HEK293 (cell line): Measurements from ENCODE around the gene GEMIN5.

Source experiments
- CTCF ChIA-PET: fragments of 350-600 bp; formaldehyde crosslinking; extraction: SDS; loops from one replicate; lab custom pipeline; 2021; ENCODE audit warnings: antibody characterized with exemption; lab: Yijun Ruan, JAX
- POLR2A ChIA-PET: fragments of 300-600 bp; formaldehyde crosslinking; extraction: SDS; loops from one replicate; lab custom pipeline; 2020; ENCODE audit warnings: antibody characterized with exemption, inconsistent platforms; lab: Yijun Ruan, JAX
- H3K27ac ChIP-seq: fragments of 200-500 bp; sonication (Bioruptor generic); 2 replicates; pipeline ENCODE4 v1.5.1; 2014; ENCODE audit warnings: low read depth, low read length, control low read depth, inconsistent platforms; ENCODE audit errors: extremely low read depth
- H3K36me3 ChIP-seq, 2 experiments: fragments of 200-500 bp in 1 of 2; sonication (Bioruptor generic) in 1 of 2; 1 replicate in 1 of 2; 2 replicates in 1 of 2; pipeline ENCODE4 v1.5.1; 2014 to 2017; ENCODE audit warnings: inconsistent platforms in 2 of 2, low read length in 2 of 2; ENCODE audit not compliant: control insufficient read depth in 2 of 2, insufficient read depth in 1 of 2
- H3K4me1 ChIP-seq: fragments of 200-500 bp; sonication (Bioruptor generic); 2 replicates; pipeline ENCODE4 v1.5.1; 2014; ENCODE audit warnings: mild to moderate bottlenecking, low read length, inconsistent platforms; ENCODE audit not compliant: control insufficient read depth, insufficient read depth
- H3K4me3 ChIP-seq: 2 replicates; pipeline ENCODE4 v1.5.1; 2011; ENCODE audit warnings: low read depth, mild to moderate bottlenecking, control low read depth, low read length, moderate library complexity
- H3K9me3 ChIP-seq: fragments of 200-500 bp; sonication (Bioruptor generic); 2 replicates; pipeline ENCODE4 v1.5.1; 2014; ENCODE audit warnings: low read depth, low read length, inconsistent platforms; ENCODE audit not compliant: control insufficient read depth, insufficient read depth
- KLF7 ChIP-seq: fragments of 450-650 bp; formaldehyde crosslinking; IDR thresholded peaks from 2 replicates; pipeline ENCODE4 v1.5.1; 2016; ENCODE audit warnings: missing biosample characterization, missing genetic modification characterization, borderline replicate concordance
- SCRT2 ChIP-seq: fragments of 450-650 bp; formaldehyde crosslinking; IDR thresholded peaks from 2 replicates; pipeline ENCODE4 v1.5.1; 2016; ENCODE audit warnings: missing biosample characterization, missing genetic modification characterization
- SP2 ChIP-seq: fragments of 450-650 bp; formaldehyde crosslinking; IDR thresholded peaks from 2 replicates; pipeline ENCODE4 v1.5.1; 2016; ENCODE audit warnings: missing biosample characterization, missing genetic modification characterization
- ZBTB11 ChIP-seq: fragments of 450-650 bp; formaldehyde crosslinking; conservative IDR thresholded peaks from 2 replicates; pipeline ENCODE4 v1.5.1; 2016; ENCODE audit warnings: low read depth, missing biosample characterization, missing genetic modification characterization
- ZBTB17 ChIP-seq: fragments of 450-650 bp; formaldehyde crosslinking; IDR thresholded peaks from 2 replicates; pipeline ENCODE4 v1.5.1; 2016; ENCODE audit warnings: missing biosample characterization, missing genetic modification characterization
- ZBTB8A ChIP-seq: fragments of 450-650 bp; formaldehyde crosslinking; IDR thresholded peaks from 2 replicates; pipeline ENCODE4 v1.5.1; 2016; ENCODE audit warnings: missing biosample characterization, missing genetic modification characterization
- ZFP37 ChIP-seq: fragments of 450-650 bp; formaldehyde crosslinking; IDR thresholded peaks from 2 replicates; pipeline ENCODE4 v1.5.1; 2016; ENCODE audit warnings: missing biosample characterization, missing genetic modification characterization
- ZFP69B ChIP-seq: fragments of 450-650 bp; formaldehyde crosslinking; IDR thresholded peaks from 2 replicates; pipeline ENCODE4 v1.5.1; 2016; ENCODE audit warnings: missing biosample characterization, missing genetic modification characterization
- ZNF175 ChIP-seq: fragments of 450-650 bp; formaldehyde crosslinking; IDR thresholded peaks from 2 replicates; pipeline ENCODE4 v1.5.1; 2016; ENCODE audit warnings: missing biosample characterization, missing genetic modification characterization
- ZNF24 ChIP-seq: fragments of 450-650 bp; formaldehyde crosslinking; IDR thresholded peaks from 2 replicates; pipeline ENCODE4 v1.5.1; 2016; ENCODE audit warnings: missing biosample characterization, missing genetic modification characterization
- ZNF335 ChIP-seq: fragments of 450-650 bp; formaldehyde crosslinking; conservative IDR thresholded peaks from 2 replicates; pipeline ENCODE4 v1.5.1; 2016; ENCODE audit warnings: missing biosample characterization, missing genetic modification characterization
- ZNF362 ChIP-seq: fragments of 450-650 bp; formaldehyde crosslinking; IDR thresholded peaks from 2 replicates; pipeline ENCODE4 v1.5.1; 2016; ENCODE audit warnings: missing biosample characterization, missing genetic modification characterization
- ZNF449 ChIP-seq: fragments of 450-650 bp; formaldehyde crosslinking; IDR thresholded peaks from 2 replicates; pipeline ENCODE4 v1.5.1; 2017; ENCODE audit warnings: missing biosample characterization, mild to moderate bottlenecking, missing genetic modification characterization, moderate library complexity
- ZNF501 ChIP-seq: fragments of 450-650 bp; formaldehyde crosslinking; IDR thresholded peaks from 2 replicates; pipeline ENCODE4 v1.5.1; 2016; ENCODE audit warnings: missing biosample characterization, missing genetic modification characterization
- ZNF561 ChIP-seq: fragments of 450-650 bp; IDR thresholded peaks from 2 replicates; pipeline ENCODE4 v1.5.1; 2018; ENCODE audit warnings: missing biosample characterization, missing genetic modification characterization, borderline replicate concordance
- ZNF664 ChIP-seq: fragments of 450-650 bp; formaldehyde crosslinking; IDR thresholded peaks from 2 replicates; pipeline ENCODE4 v1.5.1; 2016; ENCODE audit warnings: missing biosample characterization, missing genetic modification characterization
- ZNF76 ChIP-seq: fragments of 450-650 bp; formaldehyde crosslinking; IDR thresholded peaks from 2 replicates; pipeline ENCODE4; 2016; ENCODE audit warnings: low read depth, missing biosample characterization, missing genetic modification characterization, borderline replicate concordance
- ZSCAN16 ChIP-seq: fragments of 450-650 bp; formaldehyde crosslinking; IDR thresholded peaks from 2 replicates; pipeline ENCODE4 v1.5.1; 2016; ENCODE audit warnings: missing biosample characterization, missing genetic modification characterization
- TF ChIP-seq, protein P1 (sequence below): fragments of 450-650 bp; formaldehyde crosslinking; IDR thresholded peaks from 2 replicates; pipeline ENCODE4 v1.5.1; 2016; ENCODE audit warnings: missing biosample characterization, missing genetic modification characterization

GEMIN5 gene

GRCh38 chr5:154850255-154851062, 87.6 kb downstream of the GEMIN5 start, which contains the start of gene FAXDC2 (continued):
- 0 out of 2 replicates have a peak, but pooled peaks have one; percentile 63 for TF ChIP-seq ZNF501 (tag by site-specific recombination)
- TF ChIP-seq ZNF664 (tag by site-specific recombination): no peak
- TF ChIP-seq ZNF175 (tag by site-specific recombination): no peak
- TF ChIP-seq KLF7 (tag by site-specific recombination): no peak
- peak; percentile 25; the same call in 1 of the 2 replicates for TF ChIP-seq ZBTB8A (tag by site-specific recombination)
- peak; percentile 45; the same call in 1 of the 2 replicates for TF ChIP-seq ZFP37 (tag by site-specific recombination)
- TF ChIP-seq ZBTB11 (tag by site-specific recombination): peak; percentile 44; the same call in 1 of the 2 replicates
- TF ChIP-seq ZNF449 (tag by site-specific recombination): peak; percentile 91
- peak; percentile 52; the same call in 1 of the 2 replicates for TF ChIP-seq ZNF335 (tag by site-specific recombination)
- TF ChIP-seq ZFP69B (tag by site-specific recombination): peak; percentile 97
- peak; percentile 23; the same call in 1 of the 2 replicates for TF ChIP-seq ZBTB17 (tag by site-specific recombination)
- TF ChIP-seq ZNF362: peak; percentile 99
- TF ChIP-seq SCRT2: peak; percentile 72

GRCh38 chr5:154849791-154850201, 88.2 kb downstream of the GEMIN5 start:
- no peaks in the 10 kb centered on the region for H3K9me3 ChIP-seq
- CTCF ChIA-PET: interaction anchor here (0.6 to 0.7 kb wide), 2 partner anchors 27 to 60 kb away, joined by 3 to 6 read pairs; no protein-coding TSS in a partner anchor
- no peak overlapping the region for H3K27ac ChIP-seq
- peaks cover 4% of the 10 kb centered on the region; the same call in 1 of the 2 replicates for H3K4me1 ChIP-seq
- POLR2A ChIA-PET: interaction anchor here (0.9 to 1.4 kb wide), 2 partner anchors 14 to 18 kb away, joined by 3 to 4 read pairs; no protein-coding TSS in a partner anchor
- H3K36me3 ChIP-seq: no peaks in the 10 kb centered on the region; a peak in 1 of 3 replicates
- H3K4me3 ChIP-seq: no peak overlapping the region
- TF ChIP-seq ZNF362 (no peak), ZNF76 (no peak), SP2 (tag by site-specific recombination) (no peak), ZSCAN16 (tag by site-specific recombination) (no peak), ZNF24 (tag by site-specific recombination) (no peak), ZNF561 (no peak)
- TF ChIP-seq, protein P1, sequence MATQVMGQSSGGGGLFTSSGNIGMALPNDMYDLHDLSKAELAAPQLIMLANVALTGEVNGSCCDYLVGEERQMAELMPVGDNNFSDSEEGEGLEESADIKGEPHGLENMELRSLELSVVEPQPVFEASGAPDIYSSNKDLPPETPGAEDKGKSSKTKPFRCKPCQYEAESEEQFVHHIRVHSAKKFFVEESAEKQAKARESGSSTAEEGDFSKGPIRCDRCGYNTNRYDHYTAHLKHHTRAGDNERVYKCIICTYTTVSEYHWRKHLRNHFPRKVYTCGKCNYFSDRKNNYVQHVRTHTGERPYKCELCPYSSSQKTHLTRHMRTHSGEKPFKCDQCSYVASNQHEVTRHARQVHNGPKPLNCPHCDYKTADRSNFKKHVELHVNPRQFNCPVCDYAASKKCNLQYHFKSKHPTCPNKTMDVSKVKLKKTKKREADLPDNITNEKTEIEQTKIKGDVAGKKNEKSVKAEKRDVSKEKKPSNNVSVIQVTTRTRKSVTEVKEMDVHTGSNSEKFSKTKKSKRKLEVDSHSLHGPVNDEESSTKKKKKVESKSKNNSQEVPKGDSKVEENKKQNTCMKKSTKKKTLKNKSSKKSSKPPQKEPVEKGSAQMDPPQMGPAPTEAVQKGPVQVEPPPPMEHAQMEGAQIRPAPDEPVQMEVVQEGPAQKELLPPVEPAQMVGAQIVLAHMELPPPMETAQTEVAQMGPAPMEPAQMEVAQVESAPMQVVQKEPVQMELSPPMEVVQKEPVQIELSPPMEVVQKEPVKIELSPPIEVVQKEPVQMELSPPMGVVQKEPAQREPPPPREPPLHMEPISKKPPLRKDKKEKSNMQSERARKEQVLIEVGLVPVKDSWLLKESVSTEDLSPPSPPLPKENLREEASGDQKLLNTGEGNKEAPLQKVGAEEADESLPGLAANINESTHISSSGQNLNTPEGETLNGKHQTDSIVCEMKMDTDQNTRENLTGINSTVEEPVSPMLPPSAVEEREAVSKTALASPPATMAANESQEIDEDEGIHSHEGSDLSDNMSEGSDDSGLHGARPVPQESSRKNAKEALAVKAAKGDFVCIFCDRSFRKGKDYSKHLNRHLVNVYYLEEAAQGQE: no peak
